ENCODE data around the gene MEF2D.

DNA sequence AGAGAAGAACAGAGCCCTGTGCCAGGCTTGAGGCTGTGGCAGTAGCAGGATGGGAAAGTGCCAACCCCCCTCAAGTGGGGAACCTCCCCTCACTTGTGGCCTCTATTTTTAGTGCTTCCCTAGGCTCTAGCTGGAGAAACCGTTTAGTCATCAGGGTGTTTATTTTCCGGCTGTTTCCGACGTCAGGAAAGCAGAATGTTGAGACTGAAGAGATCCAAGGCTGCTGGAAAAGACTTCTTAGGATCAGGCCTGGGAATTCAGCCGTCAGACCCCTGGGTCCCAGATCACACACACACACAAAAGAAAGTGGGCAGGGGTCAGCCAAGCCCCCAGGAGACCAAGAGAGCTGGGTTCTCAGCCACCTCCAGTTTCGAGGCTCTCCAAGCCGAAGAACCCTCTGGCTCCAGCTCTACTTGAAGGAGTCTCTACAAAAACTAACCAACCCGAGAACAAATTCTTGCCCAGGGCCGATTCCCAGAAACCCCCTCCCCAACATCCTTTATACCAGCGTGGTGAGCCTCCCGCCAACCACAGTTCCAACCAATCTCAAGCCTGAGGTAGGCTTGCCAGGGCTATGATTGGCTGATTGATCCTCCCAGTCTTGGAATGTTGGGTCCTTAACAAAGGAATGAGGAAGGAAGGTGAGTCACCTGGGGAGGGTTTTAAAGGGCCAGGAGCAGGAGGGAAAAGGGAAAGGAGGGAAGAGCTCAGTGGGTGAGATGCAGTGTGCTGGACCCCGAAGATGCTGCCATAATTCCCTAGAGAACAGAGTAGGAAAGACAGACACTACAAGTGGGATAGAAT is 2.5 kb upstream of the MEF2D start:
- TF ChIP-seq, protein P1, sequence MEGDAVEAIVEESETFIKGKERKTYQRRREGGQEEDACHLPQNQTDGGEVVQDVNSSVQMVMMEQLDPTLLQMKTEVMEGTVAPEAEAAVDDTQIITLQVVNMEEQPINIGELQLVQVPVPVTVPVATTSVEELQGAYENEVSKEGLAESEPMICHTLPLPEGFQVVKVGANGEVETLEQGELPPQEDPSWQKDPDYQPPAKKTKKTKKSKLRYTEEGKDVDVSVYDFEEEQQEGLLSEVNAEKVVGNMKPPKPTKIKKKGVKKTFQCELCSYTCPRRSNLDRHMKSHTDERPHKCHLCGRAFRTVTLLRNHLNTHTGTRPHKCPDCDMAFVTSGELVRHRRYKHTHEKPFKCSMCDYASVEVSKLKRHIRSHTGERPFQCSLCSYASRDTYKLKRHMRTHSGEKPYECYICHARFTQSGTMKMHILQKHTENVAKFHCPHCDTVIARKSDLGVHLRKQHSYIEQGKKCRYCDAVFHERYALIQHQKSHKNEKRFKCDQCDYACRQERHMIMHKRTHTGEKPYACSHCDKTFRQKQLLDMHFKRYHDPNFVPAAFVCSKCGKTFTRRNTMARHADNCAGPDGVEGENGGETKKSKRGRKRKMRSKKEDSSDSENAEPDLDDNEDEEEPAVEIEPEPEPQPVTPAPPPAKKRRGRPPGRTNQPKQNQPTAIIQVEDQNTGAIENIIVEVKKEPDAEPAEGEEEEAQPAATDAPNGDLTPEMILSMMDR (IDR thresholded peaks at IDR 0.05) = no peak
- peak in 1 of 2 donors; percentile 78 for TF ChIP-seq POLR2A (IDR thresholded peaks at IDR 0.05)
